BLaER1 treated with 17β-estradiol and CSF1 and Interleukin-3, amounts not matched to agents 10 nM and 100 nM (cell line): ENCODE measurements around the gene CLTCL1.

Experiments
- H3K27ac ChIP-seq, 11 experiments: shearing (Covaris generic); formaldehyde crosslinking; 2 replicates each; pipeline ENCODE4 v1.8.1; 2022
- H3K27me3 ChIP-seq, 11 experiments: shearing (Covaris generic); formaldehyde crosslinking; 2 replicates each; pipeline ENCODE4 v1.8.1; 2022
- H3K36me3 ChIP-seq, 11 experiments: shearing (Covaris generic); formaldehyde crosslinking; 2 replicates each; pipeline ENCODE4 v1.8.1; 2022
- H3K4me1 ChIP-seq, 10 experiments: shearing (Covaris generic); formaldehyde crosslinking; 2 replicates each; pipeline ENCODE4 v1.8.1; 2022
- H3K4me2 ChIP-seq, 11 experiments: shearing (Covaris generic); formaldehyde crosslinking; 2 replicates each; pipeline ENCODE4 v1.8.1; 2022
- H3K4me3 ChIP-seq, 10 experiments: shearing (Covaris generic); formaldehyde crosslinking; 2 replicates each; pipeline ENCODE4 v1.8.1; 2022
- H3K9ac ChIP-seq, 11 experiments: shearing (Covaris generic); formaldehyde crosslinking; 2 replicates each; pipeline ENCODE4 v1.8.1; 2022
- H3K9me3 ChIP-seq, 11 experiments: shearing (Covaris generic); formaldehyde crosslinking; replicated peaks in 1 of 11; 2 replicates each; pipeline ENCODE4 v1.8.1; 2022
- H4K20me1 ChIP-seq, 11 experiments: shearing (Covaris generic); formaldehyde crosslinking; 2 replicates each; pipeline ENCODE4 v1.8.1; 2022
- Cebpa-rat ChIP-seq, 11 experiments: shearing (Covaris generic); IDR thresholded peaks; 2 replicates each; pipeline ENCODE4 v1.8.1; 2022

The CLTCL1 gene

GRCh38 chr22:19176732-19177131 is 114.8 kb downstream of the CLTCL1 start:
- no peaks in the 10 kb centered on the region for H3K27me3 ChIP-seq
- H3K4me3 ChIP-seq, result peak overlapping the region in 9 of 10 experiments; percentile 84 to 98 (median 92); a peak in 17 of 20 replicates
- 0 out of 22 replicates have a peak, but pooled peaks of 1 of the 11 experiments have one; percentile 4 for TF ChIP-seq Cebpa-rat (IDR thresholded peaks at IDR 0.05)
- peaks cover 63 to 73% (median 71%) of the 10 kb centered on the region in 10 experiments for H3K4me1 ChIP-seq
- peaks cover 0 to 38% (median 13%) of the 10 kb centered on the region in 11 experiments; a peak in 10 of 22 replicates for H3K36me3 ChIP-seq
- peak overlapping the region in 8 of 11 experiments; percentile 90 to 99 (median 98); a peak in 16 of 22 replicates for H3K27ac ChIP-seq
- peak overlapping the region; percentile 96 to 100 (median 98) for H3K4me2 ChIP-seq
- peaks cover 8 to 70% (median 49%) of the 10 kb centered on the region in 11 experiments; a peak in 19 of 22 replicates for H4K20me1 ChIP-seq
- no peaks in the 10 kb centered on the region for H3K9me3 ChIP-seq
- peak overlapping the region; percentile 85 to 100 (median 98); a peak in 19 of 22 replicates for H3K9ac ChIP-seq

GRCh38 chr22:19176175-19176643 is 115.3 kb downstream of the CLTCL1 start:
- H3K9ac ChIP-seq, result peak overlapping the region in 10 of 11 experiments; percentile 85 to 100 (median 98); a peak in 17 of 22 replicates
- no peak for TF ChIP-seq Cebpa-rat (IDR thresholded peaks at IDR 0.05)
- peaks cover 0 to under 1% (median 0%) of the 10 kb centered on the region in 11 experiments; a peak in 6 of 22 replicates for H3K27me3 ChIP-seq
- peaks cover 61 to 69% (median 67%) of the 10 kb centered on the region in 10 experiments for H3K4me1 ChIP-seq
- no peaks in the 10 kb centered on the region for H3K9me3 ChIP-seq
- H3K27ac ChIP-seq, result peak overlapping the region in 8 of 11 experiments; percentile 90 to 99 (median 98); a peak in 16 of 22 replicates
- H4K20me1 ChIP-seq, result peaks cover 8 to 68% (median 47%) of the 10 kb centered on the region in 11 experiments; a peak in 19 of 22 replicates
- H3K4me3 ChIP-seq, result peak overlapping the region in 7 of 10 experiments; percentile 87 to 98 (median 92); a peak in 12 of 20 replicates
- peaks cover 0 to 38% (median 13%) of the 10 kb centered on the region in 11 experiments; a peak in 10 of 22 replicates for H3K36me3 ChIP-seq
- peak overlapping the region; percentile 96 to 100 (median 98); a peak in 21 of 22 replicates for H3K4me2 ChIP-seq

GRCh38 chr22:19175602-19176174 is 115.8 kb downstream of the CLTCL1 start:
- Histone ChIP-seq H3K27ac (peak overlapping the region in 9 of 11 experiments; percentile 37 to 99 (median 97); a peak in 17 of 22 replicates), H3K4me1 (peaks cover 64 to 72% (median 70%) of the 10 kb centered on the region in 10 experiments), H3K4me2 (peak overlapping the region; percentile 96 to 100 (median 98); a peak in 21 of 22 replicates), H3K4me3 (peak overlapping the region in 4 of 10 experiments; percentile 28 to 98 (median 92); a peak in 3 of 20 replicates), H3K9ac (peak overlapping the region in 10 of 11 experiments; percentile 41 to 100 (median 98); a peak in 17 of 22 replicates), H3K9me3 (no peaks in the 10 kb centered on the region), H3K36me3 (peaks cover 0 to 38% (median 13%) of the 10 kb centered on the region in 11 experiments; a peak in 10 of 22 replicates), H4K20me1 (peaks cover 8 to 68% (median 47%) of the 10 kb centered on the region in 11 experiments; a peak in 19 of 22 replicates), H3K27me3 (peaks cover under 1 to 6% (median 5%) of the 10 kb centered on the region in 11 experiments)
- no peak for TF ChIP-seq Cebpa-rat (IDR thresholded peaks at IDR 0.05)

- Histone ChIP-seq H4K20me1 (peaks cover 8 to 68% (median 47%) of the 10 kb centered on the region in 11 experiments; a peak in 19 of 22 replicates), H3K4me1 (peaks cover 70 to 77% (median 75%) of the 10 kb centered on the region in 10 experiments), H3K9ac (peak overlapping the region; percentile 24 to 100 (median 98); a peak in 19 of 22 replicates), H3K27ac (peak overlapping the region in 9 of 11 experiments; percentile 37 to 99 (median 97); a peak in 18 of 22 replicates), H3K36me3 (peaks cover 0 to 38% (median 13%) of the 10 kb centered on the region in 11 experiments; a peak in 10 of 22 replicates), H3K27me3 (peaks cover 6 to 12% (median 11%) of the 10 kb centered on the region in 11 experiments), H3K4me3 (peak overlapping the region in 8 of 10 experiments; percentile 90 to 100 (median 98); a peak in 13 of 20 replicates), H3K4me2 (peak overlapping the region; percentile 96 to 100 (median 98)), H3K9me3 (no peaks in the 10 kb centered on the region)
- no peak for TF ChIP-seq Cebpa-rat (IDR thresholded peaks at IDR 0.05)
Observed at GRCh38 chr22:19175026-19175601, 116.4 kb downstream of the CLTCL1 start.

GRCh38 chr22:19174106-19175025 is 117.2 kb downstream of the CLTCL1 start:
- Histone ChIP-seq H3K36me3 (peaks cover 0 to 38% (median 13%) of the 10 kb centered on the region in 11 experiments; a peak in 10 of 22 replicates), H3K4me3 (peak overlapping the region in 9 of 10 experiments; percentile 2 to 100 (median 98); a peak in 17 of 20 replicates), H3K9me3 (no peaks in the 10 kb centered on the region), H3K4me1 (peaks cover 67 to 74% (median 70%) of the 10 kb centered on the region in 10 experiments), H4K20me1 (peaks cover 8 to 64% (median 47%) of the 10 kb centered on the region in 11 experiments; a peak in 19 of 22 replicates), H3K27ac (peak overlapping the region in 9 of 11 experiments; percentile 37 to 99 (median 97); a peak in 18 of 22 replicates), H3K27me3 (peaks cover 14 to 19% (median 18%) of the 10 kb centered on the region in 11 experiments), H3K9ac (peak overlapping the region; percentile 24 to 100 (median 98); a peak in 20 of 22 replicates), H3K4me2 (peak overlapping the region; percentile 96 to 100 (median 98))
- no peak for TF ChIP-seq Cebpa-rat (IDR thresholded peaks at IDR 0.05)

DNA sequence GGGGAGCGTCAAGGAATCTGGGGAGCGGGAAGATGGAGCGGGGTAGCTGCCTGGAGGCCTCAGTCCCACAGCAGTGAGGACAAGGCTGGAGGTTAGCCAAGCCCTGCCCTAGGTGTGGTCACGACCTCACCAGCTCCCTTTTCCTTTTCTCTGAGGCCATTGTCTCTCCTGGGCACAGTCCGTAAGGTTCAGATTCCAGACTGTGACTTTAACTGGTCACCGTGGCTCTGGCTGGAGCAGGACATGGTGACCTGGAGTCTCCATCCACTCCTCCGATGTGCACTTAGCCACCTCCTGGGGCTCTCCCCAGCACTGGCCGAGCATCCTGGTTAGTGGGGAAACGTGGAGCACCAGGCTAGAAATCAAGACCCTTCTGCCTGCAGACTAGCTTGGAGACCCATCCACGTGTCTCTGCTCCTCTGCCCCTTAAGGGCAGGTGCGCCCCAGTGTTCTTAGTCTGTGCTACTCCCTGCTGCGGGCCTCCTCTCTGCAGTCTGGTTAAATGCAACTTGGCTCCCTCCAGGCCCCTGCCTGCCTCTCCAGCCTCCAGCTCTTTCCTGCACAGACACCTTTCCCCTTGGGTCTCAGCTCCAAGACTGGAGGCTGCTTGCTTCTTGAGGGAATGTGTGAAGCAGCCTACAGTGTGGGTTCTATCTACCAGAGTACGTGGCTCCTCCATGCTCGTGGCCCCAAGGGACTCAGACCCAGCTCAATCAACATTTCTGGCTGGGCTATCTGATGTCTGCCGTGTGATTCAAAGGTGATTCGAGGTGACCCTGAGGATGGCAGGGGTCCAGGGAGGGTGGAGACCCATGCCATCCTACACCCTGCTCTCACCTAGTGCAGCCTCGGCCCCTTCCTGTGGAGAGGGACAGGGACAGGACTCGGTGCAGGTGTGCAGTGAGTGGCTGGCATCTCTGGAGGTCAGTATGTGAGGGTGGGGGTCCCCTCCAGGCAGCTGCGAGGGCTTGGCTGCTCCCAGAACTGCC is 118.2 kb downstream of the CLTCL1 start:
- peaks cover 8 to 62% (median 47%) of the 10 kb centered on the region in 11 experiments; a peak in 19 of 22 replicates for H4K20me1 ChIP-seq
- H3K36me3 ChIP-seq, result peaks cover 0 to 38% (median 13%) of the 10 kb centered on the region in 11 experiments; a peak in 10 of 22 replicates
- H3K4me1 ChIP-seq, result peaks cover 64 to 69% (median 67%) of the 10 kb centered on the region in 10 experiments
- H3K9ac ChIP-seq, result peak overlapping the region; percentile 95 to 100 (median 98); a peak in 21 of 22 replicates
- H3K9me3 ChIP-seq, result no peaks in the 10 kb centered on the region
- H3K4me2 ChIP-seq, result peak overlapping the region; percentile 96 to 100 (median 98)
- peak overlapping the region in 9 of 11 experiments; percentile 91 to 99 (median 97); a peak in 18 of 22 replicates for H3K27ac ChIP-seq
- no peak for TF ChIP-seq Cebpa-rat (IDR thresholded peaks at IDR 0.05)
- H3K27me3 ChIP-seq, result peaks cover 24 to 30% (median 29%) of the 10 kb centered on the region in 11 experiments
- H3K4me3 ChIP-seq, result peak overlapping the region; percentile 2 to 100 (median 97); a peak in 18 of 20 replicates
